ENCODE results near the gene KLHDC8B. TPM values are rescaled to one million over a fixed set of nuclear protein-coding genes. Genes with fewer than 3 reads are reported as not detected.

The KLHDC8B gene
- total and polyA plus RNA-seq, 2 donors (not counting 3 experiments of a cell fraction or from before 2014, with no cell fraction given), result 36.0 to 77.8 TPM

- H3K27ac ChIP-seq (ENCODE audit: insufficient read depth, low read depth, low read length), result no peak overlapping the region
- H3K4me2 ChIP-seq (ENCODE audit: insufficient read depth, low read length), result no peak overlapping the region
- DNase-seq (ENCODE audit: low read depth, low spot score) (no peak), FAIRE-seq (no peak)
- dilution Hi-C loops (cut with MboI; ENCODE audit: extremely low pct_ligation_motif_present, low sequenced_read_pairs), result no loop called here
- no peak for TF ChIP-seq MYC (IDR thresholded peaks at IDR 0.05; ENCODE audit: low read depth, low read length)
- TF ChIP-seq EZH2 (IDR thresholded peaks at IDR 0.05; ENCODE audit: borderline replicate concordance, low read depth, low read length, severe bottlenecking), result no peak
- no peak for TF ChIP-seq JUN (IDR thresholded peaks at IDR 0.05; ENCODE audit: borderline replicate concordance, insufficient read depth, insufficient read length, low read depth)
- no peak for TF ChIP-seq GATA2 (IDR thresholded peaks at IDR 0.05; ENCODE audit: insufficient read depth, insufficient read length, low read depth, low read length)
- TF ChIP-seq FOS (IDR thresholded peaks at IDR 0.05; ENCODE audit: borderline replicate concordance, insufficient read depth, low read length), result no peak
- no peak for TF ChIP-seq POLR2A (IDR thresholded peaks at IDR 0.05; ENCODE audit: low read depth, low read length)
- TF ChIP-seq CTCF (IDR thresholded peaks at IDR 0.05; ENCODE audit: extremely low read depth in 1 of 2, insufficient read depth in 1 of 2, low read depth in 1 of 2, low read length in 2 of 2), result no peak
- TF ChIP-seq MAX (IDR thresholded peaks at IDR 0.05; ENCODE audit: insufficient read depth, insufficient read length), result no peak
- TF ChIP-seq POLR2AphosphoS5 (IDR thresholded peaks at IDR 0.05; ENCODE audit: insufficient read depth, low read depth, low read length), result no peak
- intact Hi-C loops (cut with micrococcal nuclease), result no loop called here
- no peaks in the 10 kb centered on the region for H4K20me1 ChIP-seq (replicated peaks; ENCODE audit: control insufficient read depth, extremely low read depth, insufficient read depth, low read length)
- no TSS peak for BruUV-seq (replicated peaks)
- H3K27me3 ChIP-seq (ENCODE audit: control insufficient read depth in 2 of 2, insufficient read depth in 2 of 2, low read length in 2 of 2), result no peaks in the 10 kb centered on the region
- H3K79me2 ChIP-seq (ENCODE audit: control insufficient read depth, insufficient read depth, low read length), result peaks cover 14% of the 10 kb centered on the region
- H2AFZ ChIP-seq (ENCODE audit: low read depth, low read length), result no peak overlapping the region
- H3K9me3 ChIP-seq (replicated peaks; ENCODE audit: control insufficient read depth, insufficient read depth, low read length), result no peaks in the 10 kb centered on the region
- CTCF ChIA-PET, result interaction anchor here (1.1 to 2.5 kb wide), 4 partner anchors 10 to 327 kb away, joined by 3 to 19 read pairs (median 7); partner anchors contain the start of genes LAMB2 and QRICH1
- peaks cover 7 to 63% of the 10 kb centered on the region in 2 experiments for H3K36me3 ChIP-seq (ENCODE audit: control insufficient read depth in 2 of 2, extremely low read depth in 1 of 2, insufficient read depth in 2 of 2, low read length in 2 of 2)
- peaks cover 12% of the 10 kb centered on the region for H3K4me1 ChIP-seq (ENCODE audit: control insufficient read depth, extremely low read depth, insufficient read depth, low read length)
- no peaks in the 10 kb centered on the region for H3K9me1 ChIP-seq (replicated peaks; ENCODE audit: control insufficient read depth, extremely low read depth, insufficient read depth, low read length)
- H3K4me3 ChIP-seq (replicated peaks in 1 of 3; ENCODE audit: insufficient read depth in 1 of 3, low read depth in 1 of 3, low read length in 3 of 3), result no peak overlapping the region
- POLR2A ChIA-PET, result interaction anchor here (1.7 kb wide), 1 partner anchor 29 kb away, joined by 7 read pairs; the partner anchor contains the start of gene QRICH1
- H3K9ac ChIP-seq (replicated peaks; ENCODE audit: extremely low read depth, insufficient read depth, low read length), result no peak overlapping the region
Observed at GRCh38 chr3:49122022-49122421, 49.4 kb upstream of the KLHDC8B start.

All from endothelial cell of umbilical vein (primary cell).